ENCODE results near the gene SUMF2. TPM values are rescaled to one million over a fixed set of nuclear protein-coding genes. Genes with fewer than 3 reads are reported as not detected.

Gene SUMF2
- total RNA-seq, 2 experiments from 2014 or later = 115 to 145 TPM

Other genes starting within 250 kb of the SUMF2 start
- not detected for gene SEPTIN14, start 201.5 kb upstream of the SUMF2 start, total RNA-seq
- under 1 TPM; 0.44 to 0.96 TPM for gene ZNF713, start 176.8 kb upstream of the SUMF2 start, total RNA-seq
- 10 to 100 TPM; 14.3 to 20.3 TPM for gene MRPS17, start 112.4 kb upstream of the SUMF2 start, total RNA-seq
- 10 to 100 TPM; 28.6 to 29.0 TPM for gene NIPSNAP2, start 99.7 kb upstream of the SUMF2 start, total RNA-seq
- 10 to 100 TPM; 12.4 to 22.2 TPM for gene PSPH, start 12.8 kb upstream of the SUMF2 start, total RNA-seq
- gene CCT6A, start 12.5 kb upstream of the SUMF2 start, total RNA-seq = 100 to 1,000 TPM; 120 to 181 TPM
- gene PHKG1, start 28.7 kb downstream of the SUMF2 start, total RNA-seq = 1 to 10 TPM; 1.8 to 2.5 TPM
- 100 to 1,000 TPM; 454 to 534 TPM for gene CHCHD2, start 42.2 kb downstream of the SUMF2 start, total RNA-seq
- gene NUPR2, start 52.1 kb downstream of the SUMF2 start, total RNA-seq = not detected

All from activated CD8-positive, alpha-beta memory T cell treated with anti-CD3 and anti-CD28 coated beads, Interleukin-2, amount 10 ng/mL, durations not matched to agents 7 days and 5 days (primary cell).